Urinary bladder (tissue), 4 donors: ENCODE results near the gene TBXAS1. TPM values are rescaled to one million over a fixed set of nuclear protein-coding genes. Genes with fewer than 3 reads are reported as not detected.

ENCODE experiments used
- DNase-seq: peaks from one replicate; pipeline ENCODE4 v3.0.0-alpha.2; 2015; ENCODE audit errors: extremely low spot score
- H3K27ac ChIP-seq: one replicate; pipeline ENCODE4 v1.5.1; 2013; ENCODE audit warnings: low read depth, mild to moderate bottlenecking, moderate library complexity
- H3K36me3 ChIP-seq: one replicate; pipeline ENCODE4 v1.6.1; 2013; ENCODE audit warnings: mild to moderate bottlenecking, moderate library complexity; ENCODE audit not compliant: insufficient read depth
- H3K4me1 ChIP-seq: one replicate; pipeline ENCODE4 v1.6.1; 2013; ENCODE audit warnings: mild to moderate bottlenecking, moderate library complexity; ENCODE audit not compliant: insufficient read depth
- H3K4me3 ChIP-seq: one replicate; pipeline ENCODE4 v1.5.1; 2013; ENCODE audit warnings: low read depth, low read length
- WGBS: extraction: QIAGEN DNeasy Blood & Tissue Kit; methylation state at CpG from one replicate; pipeline ENCODE4 v1.1.7; 2013; 5-methylcytosine and 5-hydroxymethylcytosine counted together
- polyA plus RNA-seq: library from polyadenylated mRNA; stranded (reverse); fragments of 200-250 nt; gene quantifications from one replicate; pipeline ENCODE4 v1.2.3, GENCODE V29; 2013
- total RNA-seq: library from RNA; depleted of rRNA; stranded (reverse); fragments of >200 nt; gene quantifications from one replicate; pipeline ENCODE4 v1.2.3, GENCODE V29; 2014
- donor health status: healthy with polysubstance abuse.
- donor health status: healthy.

Gene TBXAS1
- total and polyA plus RNA-seq, 2 donors, result 8.6 to 12.2 TPM

GRCh38 chr7:139931190-139931934, 102.3 kb downstream of the TBXAS1 start:
- 69% methylated on average over 8 of the region's 8 CpGs for WGBS
- H3K36me3 ChIP-seq, result no peaks in the 10 kb centered on the region
- H3K27ac ChIP-seq, result no peak overlapping the region
- no peak for DNase-seq
- H3K4me3 ChIP-seq, result no peak overlapping the region
- H3K4me1 ChIP-seq, result no peaks in the 10 kb centered on the region

- Histone ChIP-seq H3K4me3 (no peak overlapping the region), H3K36me3 (no peaks in the 10 kb centered on the region), H3K4me1 (no peaks in the 10 kb centered on the region), H3K27ac (no peak overlapping the region)
- no peak for DNase-seq
Observed at GRCh38 chr7:139932531-139932930, 103.5 kb downstream of the TBXAS1 start.

- H3K27ac ChIP-seq, result no peak overlapping the region
- DNase-seq, result no peak
- 53% methylated on average over 2 of the region's 2 CpGs for WGBS
- no peaks in the 10 kb centered on the region for H3K36me3 ChIP-seq
- H3K4me3 ChIP-seq, result no peak overlapping the region
- H3K4me1 ChIP-seq, result no peaks in the 10 kb centered on the region
Observed at GRCh38 chr7:139936760-139937310, 107.8 kb downstream of the TBXAS1 start.

GRCh38 chr7:139937715-139938114, 108.7 kb downstream of the TBXAS1 start:
- DNase-seq, result no peak
- no peaks in the 10 kb centered on the region for H3K4me1 ChIP-seq
- no peak overlapping the region for H3K4me3 ChIP-seq
- WGBS, result 69% methylated on average over 6 of the region's 6 CpGs
- H3K36me3 ChIP-seq, result no peaks in the 10 kb centered on the region
- no peak overlapping the region for H3K27ac ChIP-seq

GRCh38 chr7:139940866-139941265, 111.8 kb downstream of the TBXAS1 start:
- H3K4me1 ChIP-seq, result no peaks in the 10 kb centered on the region
- WGBS, result 93% methylated on average over 2 of the region's 2 CpGs

GRCh38 chr7:139941421-139941820, 112.4 kb downstream of the TBXAS1 start:
- H3K36me3 ChIP-seq, result no peaks in the 10 kb centered on the region
- no peaks in the 10 kb centered on the region for H3K4me1 ChIP-seq
- no peak overlapping the region for H3K4me3 ChIP-seq
- WGBS, result 84% methylated on average over 3 of the region's 3 CpGs
- no peak overlapping the region for H3K27ac ChIP-seq
- no peak for DNase-seq

More at GRCh38 chr7:139940866-139941265, 111.8 kb downstream of the TBXAS1 start:
- no peak for DNase-seq
- H3K27ac ChIP-seq, result no peak overlapping the region
- no peak overlapping the region for H3K4me3 ChIP-seq
- H3K36me3 ChIP-seq, result no peaks in the 10 kb centered on the region

GRCh38 chr7:139941866-139942265, 112.8 kb downstream of the TBXAS1 start:
- no peak for DNase-seq
- no peaks in the 10 kb centered on the region for H3K4me1 ChIP-seq
- WGBS, result 86% methylated on average over 2 of the region's 2 CpGs

GRCh38 chr7:139942636-139943035, 113.6 kb downstream of the TBXAS1 start:
- Histone ChIP-seq H3K27ac (no peak overlapping the region), H3K36me3 (no peaks in the 10 kb centered on the region), H3K4me3 (no peak overlapping the region), H3K4me1 (no peaks in the 10 kb centered on the region)
- no peak for DNase-seq
- 73% methylated on average over 6 of the region's 6 CpGs for WGBS

More at GRCh38 chr7:139941866-139942265, 112.8 kb downstream of the TBXAS1 start:
- H3K36me3 ChIP-seq, result no peaks in the 10 kb centered on the region
- no peak overlapping the region for H3K27ac ChIP-seq
- H3K4me3 ChIP-seq, result no peak overlapping the region

- no peaks in the 10 kb centered on the region for H3K4me1 ChIP-seq
- 89% methylated on average over 4 of the region's 4 CpGs for WGBS
- H3K4me3 ChIP-seq, result no peak overlapping the region
- DNase-seq, result no peak
- H3K36me3 ChIP-seq, result no peaks in the 10 kb centered on the region
- H3K27ac ChIP-seq, result no peak overlapping the region
Observed at GRCh38 chr7:139943401-139943800, 114.3 kb downstream of the TBXAS1 start.

- no peaks in the 10 kb centered on the region for H3K4me1 ChIP-seq
- H3K4me3 ChIP-seq, result no peak overlapping the region
- no peak overlapping the region for H3K27ac ChIP-seq
- WGBS, result 82% methylated on average over 3 of the region's 3 CpGs
- no peak for DNase-seq
- no peaks in the 10 kb centered on the region for H3K36me3 ChIP-seq
Observed at GRCh38 chr7:139944248-139944647, 115.2 kb downstream of the TBXAS1 start.

GRCh38 chr7:139946533-139946932, 117.5 kb downstream of the TBXAS1 start:
- 40% methylated on average over 2 of the region's 2 CpGs for WGBS
- H3K36me3 ChIP-seq, result no peaks in the 10 kb centered on the region
- no peak overlapping the region for H3K27ac ChIP-seq
- no peak overlapping the region for H3K4me3 ChIP-seq
- no peak for DNase-seq
- H3K4me1 ChIP-seq, result no peaks in the 10 kb centered on the region

GRCh38 chr7:139947021-139947420, 118.0 kb downstream of the TBXAS1 start:
- WGBS, result 93% methylated on average over 3 of the region's 3 CpGs

GRCh38 chr7:139948167-139948566, 119.1 kb downstream of the TBXAS1 start:
- WGBS, result 96% methylated on average over 2 of the region's 2 CpGs
- Histone ChIP-seq H3K4me3 (no peak overlapping the region), H3K27ac (no peak overlapping the region), H3K4me1 (no peaks in the 10 kb centered on the region), H3K36me3 (no peaks in the 10 kb centered on the region)
- no peak for DNase-seq

More at GRCh38 chr7:139947021-139947420, 118.0 kb downstream of the TBXAS1 start:
- no peak overlapping the region for H3K4me3 ChIP-seq
- no peak for DNase-seq
- H3K36me3 ChIP-seq, result no peaks in the 10 kb centered on the region
- H3K27ac ChIP-seq, result no peak overlapping the region
- no peaks in the 10 kb centered on the region for H3K4me1 ChIP-seq

- H3K4me1 ChIP-seq, result no peaks in the 10 kb centered on the region
- H3K27ac ChIP-seq, result no peak overlapping the region
- H3K4me3 ChIP-seq, result no peak overlapping the region
- DNase-seq, result no peak
- no peaks in the 10 kb centered on the region for H3K36me3 ChIP-seq
- WGBS, result 59% methylated on average over 10 of the region's 10 CpGs
Observed at GRCh38 chr7:139948587-139949335, 119.7 kb downstream of the TBXAS1 start.
